22Rv1 (cell line): Measurements from ENCODE around the gene OR5A1.

Experiments
- H3K27ac ChIP-seq: fragments of 450-650 bp; 2 replicates; pipeline ENCODE4 v1.5.1; 2017
- CTCF ChIP-seq: fragments of 450-650 bp; IDR thresholded peaks from 2 replicates; pipeline ENCODE4 v1.5.1; 2017; ENCODE audit warnings: mild to moderate bottlenecking
- ZFX ChIP-seq: fragments of 450-650 bp; IDR thresholded peaks from 2 replicates; pipeline ENCODE4 v1.6.1; 2017; ENCODE audit warnings: antibody characterized with exemption, borderline replicate concordance

OR5A1 gene

GRCh38 chr11:59436169-59436568 is at the start of gene OR5A1:
OR5A1 (plus strand) TSS chr11:59436469; CDS start chr11:59443169, 6,700 bp downstream.
- no peak within 1 kb of the TSS for H3K27ac ChIP-seq
- no peak for TF ChIP-seq ZFX
- no peak for TF ChIP-seq CTCF

GRCh38 chr11:59394186-59394585 is 42.1 kb upstream of the OR5A1 start:
- TF ChIP-seq ZFX, result no peak
- no peak for TF ChIP-seq CTCF
- no peak overlapping the region for H3K27ac ChIP-seq

- TF ChIP-seq CTCF (no peak), ZFX (no peak)
Measured at GRCh38 chr11:59400461-59401261, 35.6 kb upstream of the OR5A1 start.

DNA sequence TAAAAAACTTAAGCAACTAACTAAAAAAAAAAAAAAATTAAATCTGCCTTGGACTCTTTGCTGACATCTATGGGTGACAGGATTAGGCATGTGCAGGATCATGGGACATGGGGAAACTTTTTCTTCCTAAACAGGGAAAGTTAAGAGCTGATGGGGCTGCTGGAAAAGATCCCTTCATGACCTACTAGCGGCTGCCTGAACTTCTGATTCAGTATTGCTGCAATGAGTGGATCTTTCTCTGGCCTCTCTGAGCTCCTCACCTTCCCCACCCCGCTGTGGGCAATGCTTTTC is 35.1 kb upstream of the OR5A1 start:
- TF ChIP-seq ZFX (no peak), CTCF (no peak)
- no peak overlapping the region for H3K27ac ChIP-seq

More at GRCh38 chr11:59400461-59401261, 35.6 kb upstream of the OR5A1 start:
- no peak overlapping the region for H3K27ac ChIP-seq

- TF ChIP-seq CTCF (no peak), ZFX (no peak)
- H3K27ac ChIP-seq, result no peak overlapping the region
Measured at GRCh38 chr11:59403546-59403945, 32.7 kb upstream of the OR5A1 start.

- TF ChIP-seq ZFX, result no peak
- TF ChIP-seq CTCF, result no peak
- no peak overlapping the region for H3K27ac ChIP-seq
Measured at GRCh38 chr11:59413646-59414045, 22.6 kb upstream of the OR5A1 start.

DNA sequence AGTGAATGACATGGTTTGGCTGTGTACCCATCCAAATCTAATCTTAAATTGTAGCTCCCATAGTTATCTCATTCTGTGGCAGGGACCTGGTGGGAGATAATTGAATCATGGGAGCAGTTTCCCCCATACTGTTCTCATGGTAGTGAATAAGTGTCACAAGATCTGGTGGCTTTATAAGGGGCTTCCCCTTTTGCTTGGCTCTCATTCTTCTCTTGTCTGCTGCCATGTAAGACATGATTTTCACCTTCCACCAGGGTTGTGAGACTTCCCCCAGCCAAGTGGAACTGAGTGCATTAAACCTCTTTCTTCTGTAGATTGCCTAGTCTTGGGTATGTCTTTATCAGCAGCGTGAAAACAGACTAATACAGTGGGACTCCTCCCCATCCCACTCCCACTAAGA is 21.2 kb upstream of the OR5A1 start:
- TF ChIP-seq CTCF, result no peak
- no peak overlapping the region for H3K27ac ChIP-seq
